GM10847 (cell line): ENCODE measurements around the gene HRH2.

Source experiments
- POLR2A ChIP-seq: IDR thresholded peaks from 2 replicates; pipeline ENCODE4 v1.6.1; 2011; ENCODE audit not compliant: insufficient read length; ENCODE audit errors: extremely low read depth

HRH2 gene

GRCh38 chr5:175692996-175693710 is 35.3 kb downstream of the HRH2 start:
- TF ChIP-seq POLR2A: no peak

DNA sequence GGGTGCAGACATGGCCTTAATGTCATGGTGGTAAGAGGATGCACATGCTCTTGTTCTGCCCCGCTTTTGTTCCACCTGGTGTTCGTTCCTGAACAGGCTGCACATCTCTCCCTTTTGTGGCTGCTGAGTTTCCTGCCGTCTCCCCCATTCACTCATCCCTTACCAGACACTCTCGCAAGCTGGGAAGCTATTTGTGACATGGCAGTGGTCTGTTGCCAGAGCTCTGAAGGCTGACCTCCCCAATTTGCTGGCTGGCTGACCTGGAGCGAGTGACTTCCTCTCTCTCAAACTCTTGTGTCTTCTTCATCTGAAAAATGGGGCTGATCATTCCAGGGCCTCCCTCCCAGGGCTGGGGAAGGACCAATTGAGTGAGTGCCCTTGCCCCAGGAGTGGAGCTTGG is 35.9 kb downstream of the HRH2 start:
- no peak for TF ChIP-seq POLR2A

DNA sequence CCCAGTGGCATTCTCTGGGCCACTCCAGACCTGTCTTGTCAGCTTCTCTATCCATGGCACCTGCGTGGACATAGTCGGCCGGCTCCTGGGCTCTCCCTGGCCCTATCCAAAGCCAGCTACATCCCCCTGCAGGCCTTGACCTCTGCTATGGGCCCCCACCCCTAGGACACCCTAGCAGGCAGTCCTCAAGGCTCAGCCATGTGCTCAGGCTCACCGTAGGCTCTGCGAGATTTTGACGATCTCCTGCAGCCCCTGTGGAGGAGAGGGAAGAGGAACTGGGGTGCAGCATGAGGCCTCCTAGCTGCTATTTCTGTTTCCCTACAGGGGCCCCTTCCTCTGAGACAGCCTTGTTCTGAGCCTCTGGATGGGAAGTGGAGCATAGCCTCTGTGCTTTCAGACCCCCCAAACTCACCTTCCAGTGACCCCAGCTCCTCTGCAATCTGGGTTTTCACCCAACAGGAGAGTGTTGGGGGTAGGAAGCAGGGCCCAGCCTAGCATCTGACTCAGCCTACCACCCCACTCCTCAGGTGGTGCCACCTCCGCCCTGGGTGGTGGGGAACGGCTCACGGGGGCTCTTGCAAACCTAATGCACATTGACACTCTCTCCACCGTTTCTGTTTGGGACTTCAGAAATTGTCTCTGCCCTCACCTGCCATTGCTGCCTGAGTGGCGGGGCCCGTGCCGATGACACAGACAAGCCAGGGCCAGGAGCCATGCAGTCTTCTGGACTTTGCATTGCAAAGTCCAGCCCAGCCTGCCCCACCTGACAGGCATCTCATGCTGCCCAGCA is 36.7 kb downstream of the HRH2 start:
- TF ChIP-seq POLR2A: no peak

- no peak for TF ChIP-seq POLR2A
These were observed 37.6 kb downstream of the HRH2 start for GRCh38 chr5:175695161-175696126.

GRCh38 chr5:175696139-175696854 is 38.4 kb downstream of the HRH2 start:
- no peak for TF ChIP-seq POLR2A

DNA sequence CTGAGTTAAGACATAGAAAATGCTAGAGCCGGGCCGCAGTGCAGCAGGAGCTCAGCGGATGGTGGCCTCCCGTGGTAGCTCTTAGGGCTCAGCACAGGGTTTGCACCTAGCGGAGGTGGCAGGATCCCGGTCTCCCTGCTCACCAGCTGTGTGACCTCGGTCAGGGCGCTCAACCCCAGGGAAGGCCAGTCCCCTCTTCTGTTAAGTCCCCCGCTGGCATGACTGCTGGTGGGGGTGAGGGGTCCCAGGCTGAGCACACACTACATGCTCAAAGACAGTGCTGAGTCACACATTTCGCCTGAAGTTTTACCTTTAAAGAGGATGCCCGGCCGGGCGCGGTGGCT is 39.0 kb downstream of the HRH2 start:
- TF ChIP-seq POLR2A: no peak

DNA sequence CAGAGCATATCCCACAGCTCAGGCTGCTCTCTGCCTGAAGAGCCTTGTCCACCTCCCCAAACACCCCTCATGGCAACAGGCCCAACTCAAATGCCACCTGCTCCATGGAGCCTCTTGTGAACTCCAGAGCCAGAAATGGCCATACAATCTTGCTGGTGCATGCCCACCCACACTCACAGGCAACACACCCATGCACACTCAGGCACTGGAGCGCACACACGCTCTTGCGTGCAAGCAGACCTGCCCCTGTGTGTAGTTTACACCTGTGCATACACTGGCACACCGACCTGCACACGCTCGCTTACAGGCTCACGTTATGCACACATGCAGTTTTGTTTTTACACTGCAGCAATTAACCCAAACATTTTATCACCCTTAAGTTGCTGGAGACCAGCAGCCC is 40.0 kb downstream of the HRH2 start:
- no peak for TF ChIP-seq POLR2A

DNA sequence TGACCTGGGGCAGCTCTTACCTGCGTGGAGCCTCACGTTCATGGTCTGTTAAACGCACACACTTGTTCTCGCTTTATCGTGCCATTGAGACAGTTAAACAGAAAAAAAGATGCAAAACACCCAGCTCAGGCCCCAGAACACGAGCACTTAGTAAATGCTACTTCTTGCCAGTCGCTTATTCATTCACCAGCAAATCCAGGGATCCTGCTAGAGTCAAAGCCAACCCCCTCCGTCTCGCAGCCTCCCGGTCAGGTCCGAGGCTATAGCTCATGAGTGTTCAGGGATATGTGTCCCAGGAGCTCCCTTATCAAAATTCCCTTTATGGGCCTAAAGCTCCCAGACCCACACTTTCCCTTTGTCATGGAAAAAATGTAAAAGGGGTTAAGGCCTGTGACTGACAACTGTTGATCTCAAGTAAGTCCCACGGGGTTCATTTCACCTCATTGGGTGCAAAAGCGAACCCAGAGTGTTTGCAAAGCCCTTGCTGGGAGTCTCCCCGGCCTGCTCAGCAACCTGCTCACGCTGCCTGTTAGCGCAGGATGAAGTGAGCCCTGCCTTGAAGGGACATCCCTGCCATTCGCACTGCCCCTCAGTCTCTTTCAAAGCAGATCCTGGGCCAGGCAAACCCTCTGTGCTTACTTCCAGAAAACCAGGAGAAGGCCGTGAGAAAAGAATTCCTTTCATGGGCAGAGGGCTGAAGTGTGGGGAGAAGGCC is 40.7 kb downstream of the HRH2 start:
- no peak for TF ChIP-seq POLR2A

- no peak for TF ChIP-seq POLR2A
These were observed 43.1 kb downstream of the HRH2 start for GRCh38 chr5:175700991-175701390.

DNA sequence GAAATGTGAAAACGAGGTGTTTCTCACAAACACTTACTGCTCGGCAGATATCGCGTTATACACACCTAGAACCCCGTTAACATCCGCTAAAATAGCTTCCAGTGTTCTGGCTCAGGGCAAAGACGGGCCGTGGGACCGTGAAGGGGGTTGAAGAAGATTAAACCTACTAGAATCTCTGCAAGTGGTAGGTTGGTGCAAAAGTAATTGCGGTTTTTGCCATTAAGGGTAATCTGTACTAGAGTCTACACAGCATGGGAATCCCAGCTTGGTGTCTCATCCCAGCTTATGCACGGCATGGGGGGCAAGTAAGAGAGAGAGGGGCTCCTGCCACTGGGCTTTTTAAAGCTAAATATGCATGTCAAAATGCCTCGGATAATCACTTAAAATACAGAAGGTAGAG is 43.9 kb downstream of the HRH2 start:
- no peak for TF ChIP-seq POLR2A

DNA sequence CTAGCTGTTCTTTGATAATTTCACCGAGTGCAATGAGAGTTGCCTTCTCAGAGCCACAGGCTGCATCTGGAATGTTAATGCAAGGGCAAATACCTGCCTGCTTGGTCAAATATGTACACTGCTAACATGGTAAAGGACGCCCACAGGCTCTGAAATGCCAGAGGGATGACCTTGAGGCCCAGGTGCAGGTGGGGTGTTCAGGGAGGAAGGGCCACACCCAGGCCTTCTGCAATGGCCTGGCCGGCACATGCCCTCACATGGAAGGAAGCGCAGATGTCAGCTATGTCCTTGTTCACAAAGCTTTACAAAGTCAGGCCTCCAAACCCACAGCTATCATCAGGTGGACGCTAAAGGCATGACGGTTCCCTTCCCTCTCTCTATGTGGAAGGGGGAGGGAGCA is 48.6 kb downstream of the HRH2 start:
- TF ChIP-seq POLR2A: no peak

GRCh38 chr5:175707751-175708375 is 50.0 kb downstream of the HRH2 start:
- no peak for TF ChIP-seq POLR2A

GRCh38 chr5:175709276-175709781 is 51.5 kb downstream of the HRH2 start:
- TF ChIP-seq POLR2A: no peak

- TF ChIP-seq POLR2A: no peak
These were observed 52.5 kb downstream of the HRH2 start for GRCh38 chr5:175710326-175710725.
